ENCODE measurements around the gene ANKRD10. TPM values are rescaled to one million over a fixed set of nuclear protein-coding genes. Genes with fewer than 3 reads are reported as not detected.

The ANKRD10 gene
- total RNA-seq, 1 donor from 2014 or later = 132 TPM

DNA sequence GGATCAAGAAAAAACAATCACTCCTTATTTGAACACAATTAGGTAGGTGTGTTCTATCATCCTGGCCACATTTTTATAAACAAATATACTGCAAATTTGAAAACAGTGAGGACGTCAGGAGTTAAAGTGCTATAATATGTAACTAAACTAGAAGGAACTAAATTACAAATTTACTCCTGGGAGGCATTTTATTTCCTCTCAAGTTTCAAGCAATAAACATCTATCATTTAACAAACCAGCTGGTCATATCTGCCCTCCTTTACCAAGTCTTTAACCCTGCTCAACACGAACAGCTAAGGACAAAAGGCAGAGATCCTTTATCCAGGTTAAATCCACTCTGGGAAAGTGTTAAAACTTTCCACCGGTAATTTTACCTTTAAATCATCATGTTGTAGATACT is 26.5 kb downstream of the ANKRD10 start:
- H3K36me3 ChIP-seq (ENCODE audit: control insufficient read depth in 3 of 3, insufficient read depth in 3 of 3, low read length in 3 of 3) = peaks cover 6 to 8% (median 7%) of the 10 kb centered on the region in 3 donors
- H3K4me1 ChIP-seq (ENCODE audit: control insufficient read depth in 3 of 3, insufficient read depth in 3 of 3, low read length in 3 of 3) = peaks cover 18 to 26% (median 23%) of the 10 kb centered on the region in 3 donors
- H3K4me3 ChIP-seq (ENCODE audit: low read length in 3 of 3) = no peak overlapping the region
- H3K27ac ChIP-seq (ENCODE audit: low read depth, low read length) = peak overlapping the region; percentile 21
- H3K9ac ChIP-seq (ENCODE audit: low read depth in 1 of 3, low read length in 3 of 3) = no peak overlapping the region
- H3K9me3 ChIP-seq (ENCODE audit: control insufficient read depth in 3 of 3, low read length in 3 of 3) = no peaks in the 10 kb centered on the region
- no peaks in the 10 kb centered on the region for H3K27me3 ChIP-seq (ENCODE audit: control insufficient read depth in 3 of 3, insufficient read depth in 3 of 3, low read length in 3 of 3)

- peaks cover 18 to 26% (median 23%) of the 10 kb centered on the region in 3 donors for H3K4me1 ChIP-seq (ENCODE audit: control insufficient read depth in 3 of 3, insufficient read depth in 3 of 3, low read length in 3 of 3)
- H3K27me3 ChIP-seq (ENCODE audit: control insufficient read depth in 3 of 3, insufficient read depth in 3 of 3, low read length in 3 of 3) = no peaks in the 10 kb centered on the region
- no peak overlapping the region for H3K4me3 ChIP-seq (ENCODE audit: low read length in 3 of 3)
- no peak overlapping the region for H3K9ac ChIP-seq (ENCODE audit: low read depth in 1 of 3, low read length in 3 of 3)
- H3K27ac ChIP-seq (ENCODE audit: low read depth, low read length) = peak overlapping the region; percentile 21
- peaks cover 2 to 3% (median 3%) of the 10 kb centered on the region in 3 donors for H3K36me3 ChIP-seq (ENCODE audit: control insufficient read depth in 3 of 3, insufficient read depth in 3 of 3, low read length in 3 of 3)
- H3K9me3 ChIP-seq (ENCODE audit: control insufficient read depth in 3 of 3, low read length in 3 of 3) = no peaks in the 10 kb centered on the region
These were observed 27.1 kb downstream of the ANKRD10 start for GRCh38 chr13:110887597-110888333.

- Histone ChIP-seq H3K36me3 (ENCODE audit: control insufficient read depth in 3 of 3, insufficient read depth in 3 of 3, low read length in 3 of 3) (no peaks in the 10 kb centered on the region), H3K27me3 (ENCODE audit: control insufficient read depth in 3 of 3, insufficient read depth in 3 of 3, low read length in 3 of 3) (no peaks in the 10 kb centered on the region), H3K9ac (ENCODE audit: low read depth in 1 of 3, low read length in 3 of 3) (no peak overlapping the region), H3K9me3 (ENCODE audit: control insufficient read depth in 3 of 3, low read length in 3 of 3) (no peaks in the 10 kb centered on the region), H3K4me3 (ENCODE audit: low read length in 3 of 3) (peak overlapping the region in 1 of 3 donors; percentile 7), H3K27ac (ENCODE audit: low read depth, low read length) (no peak overlapping the region), H3K4me1 (ENCODE audit: control insufficient read depth in 3 of 3, insufficient read depth in 3 of 3, low read length in 3 of 3) (peaks cover 18 to 28% (median 23%) of the 10 kb centered on the region in 3 donors)
These were observed 27.8 kb downstream of the ANKRD10 start for GRCh38 chr13:110886870-110887596.

- Histone ChIP-seq H3K4me3 (ENCODE audit: low read length in 3 of 3) (no peak overlapping the region), H3K36me3 (ENCODE audit: control insufficient read depth in 3 of 3, insufficient read depth in 3 of 3, low read length in 3 of 3) (no peaks in the 10 kb centered on the region), H3K4me1 (ENCODE audit: control insufficient read depth in 3 of 3, insufficient read depth in 3 of 3, low read length in 3 of 3) (peaks cover 21 to 30% (median 27%) of the 10 kb centered on the region in 3 donors), H3K27ac (ENCODE audit: low read depth, low read length) (no peak overlapping the region), H3K9ac (ENCODE audit: low read depth in 1 of 3, low read length in 3 of 3) (no peak overlapping the region), H3K27me3 (ENCODE audit: control insufficient read depth in 3 of 3, insufficient read depth in 3 of 3, low read length in 3 of 3) (no peaks in the 10 kb centered on the region), H3K9me3 (ENCODE audit: control insufficient read depth in 3 of 3, low read length in 3 of 3) (no peaks in the 10 kb centered on the region)
These were observed 28.7 kb downstream of the ANKRD10 start for GRCh38 chr13:110885966-110886869.

GRCh38 chr13:110885516-110885915 is 29.4 kb downstream of the ANKRD10 start:
- Histone ChIP-seq H3K36me3 (ENCODE audit: control insufficient read depth in 3 of 3, insufficient read depth in 3 of 3, low read length in 3 of 3) (no peaks in the 10 kb centered on the region), H3K9ac (ENCODE audit: low read depth in 1 of 3, low read length in 3 of 3) (no peak overlapping the region), H3K27me3 (ENCODE audit: control insufficient read depth in 3 of 3, insufficient read depth in 3 of 3, low read length in 3 of 3) (no peaks in the 10 kb centered on the region), H3K4me1 (ENCODE audit: control insufficient read depth in 3 of 3, insufficient read depth in 3 of 3, low read length in 3 of 3) (peaks cover 27 to 34% (median 31%) of the 10 kb centered on the region in 3 donors), H3K4me3 (ENCODE audit: low read length in 3 of 3) (no peak overlapping the region), H3K9me3 (ENCODE audit: control insufficient read depth in 3 of 3, low read length in 3 of 3) (no peaks in the 10 kb centered on the region), H3K27ac (ENCODE audit: low read depth, low read length) (no peak overlapping the region)

- Histone ChIP-seq H3K4me1 (ENCODE audit: control insufficient read depth in 3 of 3, insufficient read depth in 3 of 3, low read length in 3 of 3) (peaks cover 28 to 34% (median 28%) of the 10 kb centered on the region in 3 donors), H3K9me3 (ENCODE audit: control insufficient read depth in 3 of 3, low read length in 3 of 3) (no peaks in the 10 kb centered on the region), H3K27ac (ENCODE audit: low read depth, low read length) (no peak overlapping the region), H3K9ac (ENCODE audit: low read depth in 1 of 3, low read length in 3 of 3) (no peak overlapping the region), H3K4me3 (ENCODE audit: low read length in 3 of 3) (no peak overlapping the region), H3K36me3 (ENCODE audit: control insufficient read depth in 3 of 3, insufficient read depth in 3 of 3, low read length in 3 of 3) (peaks cover 2 to 5% (median 3%) of the 10 kb centered on the region in 3 donors), H3K27me3 (ENCODE audit: control insufficient read depth in 3 of 3, insufficient read depth in 3 of 3, low read length in 3 of 3) (no peaks in the 10 kb centered on the region)
These were observed 30.4 kb downstream of the ANKRD10 start for GRCh38 chr13:110884517-110884916.

DNA sequence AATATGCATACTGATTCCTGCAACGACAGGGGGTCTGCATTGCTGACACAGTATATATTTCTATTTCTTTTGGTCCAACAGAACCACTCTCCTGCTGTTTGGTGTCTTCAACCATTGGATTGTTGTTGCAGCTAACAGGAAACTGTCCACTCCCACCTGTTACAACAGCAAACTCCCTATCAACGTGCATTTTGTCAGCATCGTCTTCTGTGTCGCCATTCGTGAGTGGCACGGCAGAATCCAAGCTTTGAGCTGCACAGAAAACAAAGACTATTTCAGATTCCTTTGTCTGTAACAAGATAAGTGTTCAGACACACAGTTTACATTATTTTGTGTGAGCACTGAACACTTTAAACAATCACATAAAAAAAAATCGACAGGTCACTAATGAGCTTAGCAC is 31.3 kb downstream of the ANKRD10 start:
- no peaks in the 10 kb centered on the region for H3K27me3 ChIP-seq (ENCODE audit: control insufficient read depth in 3 of 3, insufficient read depth in 3 of 3, low read length in 3 of 3)
- no peak overlapping the region for H3K9ac ChIP-seq (ENCODE audit: low read depth in 1 of 3, low read length in 3 of 3)
- no peak overlapping the region for H3K27ac ChIP-seq (ENCODE audit: low read depth, low read length)
- H3K4me3 ChIP-seq (ENCODE audit: low read length in 3 of 3) = no peak overlapping the region
- H3K9me3 ChIP-seq (ENCODE audit: control insufficient read depth in 3 of 3, low read length in 3 of 3) = no peaks in the 10 kb centered on the region
- H3K36me3 ChIP-seq (ENCODE audit: control insufficient read depth in 3 of 3, insufficient read depth in 3 of 3, low read length in 3 of 3) = peaks cover 3 to 6% (median 4%) of the 10 kb centered on the region in 3 donors
- H3K4me1 ChIP-seq (ENCODE audit: control insufficient read depth in 3 of 3, insufficient read depth in 3 of 3, low read length in 3 of 3) = peaks cover 23 to 30% (median 28%) of the 10 kb centered on the region in 3 donors

- Histone ChIP-seq H3K9me3 (ENCODE audit: control insufficient read depth in 3 of 3, low read length in 3 of 3) (no peaks in the 10 kb centered on the region), H3K36me3 (ENCODE audit: control insufficient read depth in 3 of 3, insufficient read depth in 3 of 3, low read length in 3 of 3) (peaks cover 3 to 6% (median 4%) of the 10 kb centered on the region in 3 donors), H3K9ac (ENCODE audit: low read depth in 1 of 3, low read length in 3 of 3) (no peak overlapping the region), H3K27ac (ENCODE audit: low read depth, low read length) (no peak overlapping the region), H3K27me3 (ENCODE audit: control insufficient read depth in 3 of 3, insufficient read depth in 3 of 3, low read length in 3 of 3) (no peaks in the 10 kb centered on the region), H3K4me3 (ENCODE audit: low read length in 3 of 3) (no peak overlapping the region), H3K4me1 (ENCODE audit: control insufficient read depth in 3 of 3, insufficient read depth in 3 of 3, low read length in 3 of 3) (peaks cover 19 to 25% (median 25%) of the 10 kb centered on the region in 3 donors)
These were observed 31.9 kb downstream of the ANKRD10 start for GRCh38 chr13:110882972-110883371.

GRCh38 chr13:110881839-110882627 is 32.8 kb downstream of the ANKRD10 start:
- H3K9ac ChIP-seq (ENCODE audit: low read depth in 1 of 3, low read length in 3 of 3) = no peak overlapping the region
- no peaks in the 10 kb centered on the region for H3K9me3 ChIP-seq (ENCODE audit: control insufficient read depth in 3 of 3, low read length in 3 of 3)
- peak overlapping the region; percentile 41 for H3K27ac ChIP-seq (ENCODE audit: low read depth, low read length)
- H3K36me3 ChIP-seq (ENCODE audit: control insufficient read depth in 3 of 3, insufficient read depth in 3 of 3, low read length in 3 of 3) = peaks cover 3 to 6% (median 4%) of the 10 kb centered on the region in 3 donors
- no peaks in the 10 kb centered on the region for H3K27me3 ChIP-seq (ENCODE audit: control insufficient read depth in 3 of 3, insufficient read depth in 3 of 3, low read length in 3 of 3)
- no peak overlapping the region for H3K4me3 ChIP-seq (ENCODE audit: low read length in 3 of 3)
- peaks cover 12 to 17% (median 15%) of the 10 kb centered on the region in 3 donors for H3K4me1 ChIP-seq (ENCODE audit: control insufficient read depth in 3 of 3, insufficient read depth in 3 of 3, low read length in 3 of 3)
